HG02642 (cell line): ENCODE results near the gene STOM.
A peak's percentile ranks its signal among the peaks of the same experiment; 100 is the strongest.

ENCODE experiments used
- ATAC-seq: cut with Tn5 transposase; IDR thresholded peaks from one replicate; pipeline ENCODE4 v1.9.1; 2021; ENCODE audit warnings: mild to moderate bottlenecking; ENCODE audit not compliant: unreplicated experiment, poor library complexity

Gene STOM

GRCh38 chr9:121353241-121354061 is 16.6 kb downstream of the STOM start:
- ATAC-seq: peak; percentile 93

GRCh38 chr9:121350993-121351561 is 19.0 kb downstream of the STOM start:
- ATAC-seq: no peak

GRCh38 chr9:121350036-121350435 is 20.0 kb downstream of the STOM start:
- ATAC-seq: no peak

- no peak for ATAC-seq
Measured at GRCh38 chr9:121349009-121349408, 21.0 kb downstream of the STOM start.

GRCh38 chr9:121348221-121348620 is 21.8 kb downstream of the STOM start:
- ATAC-seq: no peak

- ATAC-seq: no peak
Measured at GRCh38 chr9:121345070-121345469, 25.0 kb downstream of the STOM start.

GRCh38 chr9:121344184-121344583 is 25.9 kb downstream of the STOM start:
- ATAC-seq: no peak

GRCh38 chr9:121340676-121341392 is 29.2 kb downstream of the STOM start:
- ATAC-seq: no peak

GRCh38 chr9:121339437-121339836 is 30.6 kb downstream of the STOM start:
- ATAC-seq: no peak

- ATAC-seq: no peak
Measured at GRCh38 chr9:121336665-121337064, 33.4 kb downstream of the STOM start.

GRCh38 chr9:121333950-121334773 is 35.9 kb downstream of the STOM start:
- no peak for ATAC-seq

GRCh38 chr9:121331992-121332685 is 37.9 kb downstream of the STOM start:
- no peak for ATAC-seq

GRCh38 chr9:121331549-121331948 is 38.5 kb downstream of the STOM start:
- no peak for ATAC-seq

GRCh38 chr9:121328876-121329681 is 41.0 kb downstream of the STOM start:
- no peak for ATAC-seq

- ATAC-seq: no peak
Measured at GRCh38 chr9:121328476-121328875, 41.6 kb downstream of the STOM start.

- no peak for ATAC-seq
Measured at GRCh38 chr9:121326901-121327613, 43.0 kb downstream of the STOM start.

- ATAC-seq: no peak
Measured at GRCh38 chr9:121326130-121326838, 43.8 kb downstream of the STOM start.

GRCh38 chr9:121325387-121325786 is 44.7 kb downstream of the STOM start:
- ATAC-seq: no peak
